Stomach (tissue), 4 donors: ENCODE results near the gene KLHL30.

Source experiments
- CTCF ChIP-seq, 7 experiments: fragments of 450-650 bp in 4 of 7; fragments of 200-600 bp in 3 of 7; sonication (generic) in 3 of 7; IDR thresholded peaks; one replicate each; pipeline ENCODE4 v1.5.1; 2016 to 2019; ENCODE audit warnings: antibody characterized with exemption in 7 of 7, control low read depth in 2 of 7, mild to moderate bottlenecking in 1 of 7
- EP300 ChIP-seq: sonication (generic); formaldehyde crosslinking; IDR thresholded peaks from one replicate; pipeline ENCODE4 v1.6.1; 2017; ENCODE audit warnings: antibody characterized with exemption

- no peak for TF ChIP-seq CTCF (IDR thresholded peaks at IDR 0.05)
- no peak for TF ChIP-seq EP300
Observed at GRCh38 chr2:238168196-238169047, 30.0 kb downstream of the KLHL30 start.
